Skin of body (tissue), 2 donors: ENCODE results near the gene LENG1. TPM values are rescaled to one million over a fixed set of nuclear protein-coding genes. Genes with fewer than 3 reads are reported as not detected.
"Not testable (repeated sequence)": the region's sequence is repeated elsewhere in the genome, so short reads cannot be mapped to it uniquely, and the experiment has no call there.

ENCODE experiments used
- DNase-seq: peaks from one replicate; lab custom pipeline; 2025; lab: John Stamatoyannopoulos, UW
- total RNA-seq: library from RNA; depleted of rRNA; stranded (reverse); fragments of >200 nt; gene quantifications from one replicate; pipeline ENCODE4 v1.2.3, GENCODE V29; 2014

Gene LENG1
- total RNA-seq, 1 donor from 2014 or later, result 3.6 TPM

DNA sequence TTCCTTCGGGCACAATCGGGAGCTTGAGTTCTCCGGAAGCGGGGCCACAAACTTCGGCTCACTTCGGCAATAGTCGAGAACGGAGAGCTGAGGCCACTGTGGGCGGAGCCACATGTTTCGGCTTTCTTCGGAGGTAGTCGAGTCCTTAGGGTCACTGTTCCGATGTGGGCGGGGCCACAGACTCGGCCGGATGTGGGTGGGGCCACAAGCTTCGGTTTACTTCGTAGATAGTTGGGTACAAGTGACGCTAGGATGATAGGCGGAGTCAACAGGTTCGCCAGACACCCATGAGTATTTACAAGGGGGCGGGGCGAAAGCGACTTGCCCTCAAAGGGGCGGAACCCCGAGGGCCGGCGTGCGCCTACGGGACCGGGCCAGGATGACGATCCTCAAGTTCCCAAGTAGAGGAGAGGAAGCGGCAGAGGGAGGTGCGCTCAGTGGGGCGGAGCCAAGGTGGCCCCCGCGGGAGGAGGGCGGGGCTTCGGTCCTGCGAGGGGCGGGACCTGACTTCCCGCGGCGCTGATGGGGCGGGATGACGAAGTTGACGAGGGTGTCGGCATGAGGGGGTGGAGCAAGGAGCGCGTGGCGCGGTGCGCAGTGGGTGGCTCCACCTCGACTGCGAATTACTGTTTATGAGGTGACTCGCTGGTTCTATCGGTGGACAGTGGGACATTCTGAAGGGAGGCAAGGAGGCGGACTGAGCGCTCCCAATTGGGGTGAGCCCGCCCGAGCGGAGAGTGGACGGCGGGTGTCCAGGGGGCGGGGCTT, 30.4 kb upstream of the LENG1 start:
- peak; percentile 100 for DNase-seq

DNA sequence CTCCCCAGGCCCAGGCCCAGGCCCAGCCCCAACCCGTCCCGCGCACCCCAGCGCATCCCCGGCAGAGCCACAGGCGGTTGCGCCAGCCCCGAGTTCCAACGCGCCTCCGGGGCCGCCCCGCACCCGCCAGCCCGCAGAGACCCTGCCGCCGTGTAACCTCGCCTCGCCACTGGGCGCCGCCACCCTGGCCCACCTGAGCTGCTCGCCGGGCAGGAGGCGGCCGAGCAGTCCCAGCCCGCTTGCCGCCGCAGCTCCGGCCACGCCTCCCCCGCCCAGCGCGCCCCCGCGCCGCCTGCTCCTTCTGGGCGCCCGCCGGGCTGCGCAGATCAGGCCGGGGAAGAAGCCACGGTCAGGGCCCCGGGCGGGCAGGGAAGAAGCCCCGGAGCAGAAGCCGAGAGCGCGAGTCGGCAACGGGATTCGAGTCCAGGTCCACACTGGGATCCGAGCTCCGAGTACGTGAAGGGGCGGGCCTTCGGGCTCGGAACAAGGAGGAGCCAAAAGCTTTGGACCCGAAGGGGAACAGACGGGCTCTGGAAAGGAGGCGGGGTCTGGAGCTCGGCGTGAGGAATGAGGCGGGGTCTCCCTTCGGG, 29.7 kb upstream of the LENG1 start, which contains the start of gene MBOAT7:
TSS of gene MBOAT7 (minus strand) at position 436 of the 590 bp plus-strand sequence. CDS start 1,072 bp downstream, outside the sequence.
- DNase-seq, result no peak

DNA sequence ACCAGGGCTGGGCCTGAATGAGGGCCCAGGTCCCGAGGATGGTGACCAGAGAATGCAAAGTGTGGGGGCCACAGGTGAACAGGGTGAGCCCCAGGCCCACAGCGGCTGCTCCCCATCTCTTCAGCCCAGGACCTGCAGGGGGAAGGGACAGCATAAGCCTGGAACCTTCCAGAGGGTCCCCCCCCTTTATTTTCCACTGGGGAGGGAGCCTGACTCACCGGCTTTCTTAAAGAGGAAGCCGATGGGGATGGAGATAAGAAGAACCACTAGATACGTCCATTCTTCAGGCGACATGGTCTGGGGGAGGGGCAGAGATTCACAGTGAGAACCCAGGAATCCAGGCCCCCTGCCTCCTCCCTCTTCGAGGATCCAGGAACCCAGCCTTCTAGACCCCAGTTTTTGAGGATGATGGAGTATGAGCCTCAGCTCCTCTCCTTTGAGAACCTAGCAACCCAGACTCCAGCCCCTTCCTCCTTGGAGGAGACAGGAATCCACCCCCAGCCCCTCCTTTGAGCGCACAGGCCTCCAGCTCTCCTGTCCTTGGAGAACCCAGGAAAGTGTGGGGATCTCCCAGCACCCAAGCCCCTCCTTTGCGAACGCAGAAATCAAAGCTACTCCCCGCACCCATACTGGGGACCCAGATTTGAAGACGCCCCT, 28.8 kb upstream of the LENG1 start:
- DNase-seq, result no peak

DNA sequence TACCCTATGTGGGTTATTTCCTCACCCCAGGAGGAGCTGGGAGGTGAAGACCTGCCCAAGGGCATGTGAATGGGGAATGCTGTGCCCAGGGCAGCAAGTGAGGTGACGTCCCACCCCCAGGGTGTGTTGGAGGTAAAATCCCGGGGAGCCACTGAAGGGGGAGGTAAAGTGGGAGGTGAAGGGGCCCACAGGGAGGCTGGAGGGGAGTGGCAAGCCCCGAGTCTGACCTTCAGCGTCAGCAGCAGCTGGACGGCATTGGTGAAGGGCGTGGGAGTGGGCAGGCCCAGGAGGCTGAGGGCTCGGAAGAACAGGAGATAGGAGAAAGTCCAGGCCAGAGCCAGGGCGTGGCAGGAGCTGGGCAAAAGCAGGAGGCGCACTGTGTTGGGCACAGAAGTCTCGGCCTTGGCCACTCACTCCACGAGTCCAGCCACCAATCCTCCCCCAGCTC, 27.4 kb upstream of the LENG1 start:
- DNase-seq, result no peak

GRCh38 chr19:54186351-54186750, 26.8 kb upstream of the LENG1 start:
- DNase-seq, result no peak

DNA sequence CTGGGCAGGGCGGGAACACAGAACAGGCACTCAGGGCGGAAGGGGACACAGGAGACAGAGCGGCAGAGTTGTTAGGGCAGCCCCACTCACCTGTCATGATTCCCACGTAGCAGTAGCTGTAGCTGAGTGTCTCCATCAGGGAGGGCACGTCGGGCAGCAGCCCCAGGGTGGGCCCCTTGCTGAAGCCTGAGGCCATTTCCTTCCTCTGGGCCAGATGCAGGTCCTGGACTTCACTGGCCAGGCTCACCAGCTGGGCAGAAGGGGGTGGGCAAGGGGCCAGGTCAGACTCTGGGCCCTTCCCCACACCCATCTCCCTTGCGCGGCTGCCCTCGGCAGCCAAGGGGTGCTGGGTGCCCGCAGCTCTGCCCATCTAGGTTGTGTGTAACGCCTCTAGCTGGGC, 23.9 kb upstream of the LENG1 start:
- no peak for DNase-seq

DNA sequence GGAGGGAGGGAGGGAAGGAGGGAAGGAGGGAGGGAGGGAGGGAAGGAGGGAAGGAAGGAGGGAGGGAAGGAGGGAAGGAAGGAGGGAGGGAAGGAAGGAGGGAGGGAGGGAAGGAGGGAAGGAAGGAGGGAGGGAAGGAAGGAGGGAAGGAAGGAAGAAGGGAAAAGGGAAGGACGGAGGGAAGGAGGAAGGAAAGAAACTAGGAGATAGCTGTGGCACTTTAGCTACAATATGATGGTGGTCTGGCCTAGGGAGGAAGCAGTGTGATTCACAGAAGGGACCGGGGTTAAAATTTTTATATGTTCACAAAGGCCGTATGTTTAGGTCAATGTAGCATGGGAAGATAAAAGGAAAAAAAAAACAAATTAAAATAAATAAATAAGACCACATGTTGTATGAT, 22.4 kb upstream of the LENG1 start:
- DNase-seq, result not testable (repeated sequence)

- DNase-seq, result no peak
These were observed 21.2 kb upstream of the LENG1 start for GRCh38 chr19:54180691-54181091.

- no peak for DNase-seq
These were observed 20.5 kb upstream of the LENG1 start for GRCh38 chr19:54179921-54180461.

GRCh38 chr19:54179262-54179852, 19.8 kb upstream of the LENG1 start:
- DNase-seq, result no peak

- no peak for DNase-seq
These were observed 19.2 kb upstream of the LENG1 start for GRCh38 chr19:54178581-54179261.

- DNase-seq, result no peak
These were observed 14.7 kb upstream of the LENG1 start for GRCh38 chr19:54173951-54174834.

DNA sequence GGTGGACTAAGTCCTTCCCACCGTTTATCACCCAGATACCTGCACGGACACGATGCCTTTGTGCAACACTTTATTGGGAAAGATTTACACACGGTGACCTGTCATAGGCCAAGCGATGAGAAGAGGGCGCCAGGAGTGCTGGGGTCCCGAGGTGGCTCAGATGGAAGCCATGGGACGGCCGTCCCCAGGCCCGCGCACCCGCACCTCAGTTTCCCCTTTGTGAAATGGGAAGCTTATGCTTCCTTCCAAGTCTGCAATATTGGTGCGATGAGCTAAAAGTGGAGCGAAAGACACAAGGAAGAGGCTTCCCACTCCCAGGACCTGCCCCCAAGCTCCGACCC, 13.8 kb upstream of the LENG1 start:
- DNase-seq, result no peak

- no peak for DNase-seq
These were observed 13.2 kb upstream of the LENG1 start, which contains the start of gene TMC4 for GRCh38 chr19:54172471-54173358. TSS of gene TMC4 (minus strand) at chr19:54173160. CDS start at chr19:54173117, 43 bp downstream.

DNA sequence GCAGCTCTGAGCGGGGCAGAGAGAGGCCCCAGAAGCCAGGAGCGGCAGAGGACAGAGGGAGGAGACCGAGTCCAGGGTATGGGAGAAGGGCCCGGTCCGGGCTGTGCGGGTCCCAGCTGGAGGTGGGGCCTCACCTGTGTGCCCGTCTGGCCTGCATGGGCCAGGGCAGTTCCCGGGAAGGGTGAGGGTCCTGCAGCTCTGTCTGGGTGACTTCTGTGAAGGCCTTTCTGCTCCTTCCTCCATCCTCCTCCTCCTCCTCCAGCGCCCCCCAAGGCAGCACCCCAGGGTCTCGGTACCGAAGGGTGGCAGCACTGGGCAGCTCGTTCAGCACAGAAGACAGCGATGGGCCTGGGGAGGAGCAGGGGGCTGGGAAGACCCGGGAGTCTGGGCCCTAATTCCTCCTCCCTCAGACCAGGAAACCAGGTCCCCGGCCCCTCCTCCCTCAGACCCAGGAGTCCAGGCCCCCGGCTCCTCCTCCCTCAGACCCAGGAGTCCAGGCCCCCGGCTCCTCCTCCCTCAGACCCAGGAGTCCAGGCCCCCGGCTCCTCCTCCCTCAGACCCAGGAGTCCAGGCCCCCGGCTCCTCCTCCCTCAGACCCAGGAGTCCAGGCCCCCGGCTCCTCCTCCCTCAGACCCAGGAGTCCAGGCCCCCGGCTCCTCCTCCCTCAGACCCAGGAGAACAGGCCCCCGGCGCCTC, 12.4 kb upstream of the LENG1 start:
- DNase-seq, result not testable (repeated sequence)

GRCh38 chr19:54169149-54169740, 9.7 kb upstream of the LENG1 start:
- DNase-seq, result no peak

GRCh38 chr19:54168174-54168917, 8.8 kb upstream of the LENG1 start:
- peak; percentile 76 for DNase-seq
